Body of pancreas (tissue), 4 donors: Measurements from ENCODE around the gene KIAA1671. TPM values are rescaled to one million over a fixed set of nuclear protein-coding genes. Genes with fewer than 3 reads are reported as not detected.
"Not testable (repeated sequence)": the region's sequence is repeated elsewhere in the genome, so short reads cannot be mapped to it uniquely, and the experiment has no call there.

ENCODE experiments used
- ATAC-seq: fragments of 150-250 bp; one replicate; pipeline ENCODE4 v1.9.1; 2016
- DNase-seq, 4 donors: peaks; one replicate each; pipeline ENCODE4 v3.0.0-alpha.2; 2019
- H3K27ac ChIP-seq, 4 donors: fragments of 200-600 bp; sonication (generic); 1 replicate in 3 of 4; 2 replicates in 1 of 4; pipeline versions ENCODE4 v1.5.1 to v1.6.1; 2016 to 2019; ENCODE audit warnings: mild to moderate bottlenecking in 1 of 4, mixed read lengths in 1 of 4, moderate library complexity in 1 of 4
- H3K27me3 ChIP-seq, 2 donors: fragments of 200-600 bp; sonication (generic); one replicate each; pipeline ENCODE4 v1.6.0; 2016; ENCODE audit warnings: mild to moderate bottlenecking in 1 of 2
- H3K36me3 ChIP-seq, 2 donors: fragments of 200-600 bp; sonication (generic); replicated peaks in 1 of 2; 2 replicates each; pipeline ENCODE4 v1.5.1; 2016; ENCODE audit warnings: low read depth in 2 of 2; ENCODE audit not compliant: insufficient read depth in 1 of 2
- H3K4me1 ChIP-seq: fragments of 200-600 bp; sonication (generic); one replicate; pipeline ENCODE4 v1.6.0; 2016
- H3K4me3 ChIP-seq, 2 donors: fragments of 200-600 bp; sonication (generic); 1 replicate in 1 of 2; 2 replicates in 1 of 2; pipeline ENCODE4 v1.5.1; 2016 to 2019
- H3K9me3 ChIP-seq, 3 donors: fragments of 200-600 bp; sonication (generic); 1 replicate in 2 of 3; 2 replicates in 1 of 3; pipeline ENCODE4 v1.5.1; 2016
- POLR2A ChIP-seq, 3 donors: fragments of 450-650 bp; IDR thresholded peaks; one replicate each; pipeline ENCODE4 v1.6.1; 2016; ENCODE audit warnings: antibody characterized with exemption in 3 of 3, mild to moderate bottlenecking in 2 of 3
- WGBS, 2 donors: methylation state at CpG; one replicate each; pipeline ENCODE4 v1.1.5; 2017; 5-methylcytosine and 5-hydroxymethylcytosine counted together
- intact Hi-C: fragments of 100-400 bp; cut with DNase I; formaldehyde crosslinking; loops from one replicate; pipeline ENCODE4 v1.15.1; 2023
- total RNA-seq, 2 donors: library from RNA; depleted of rRNA; stranded (reverse); fragments of >200 nt; gene quantifications; one replicate each; pipeline ENCODE4 v1.1.0, GENCODE V29; 2016
- TF ChIP-seq, protein P1 (sequence below), 7 experiments: fragments of 450-650 bp in 4 of 7; fragments of 200-600 bp in 3 of 7; sonication (generic) in 3 of 7; IDR thresholded peaks; one replicate each; pipeline ENCODE4 v1.5.1; 2016 to 2019; ENCODE audit warnings: antibody characterized with exemption in 7 of 7

KIAA1671 gene
- total RNA-seq, 2 donors from 2014 or later = 24.9 to 79.8 TPM

DNA sequence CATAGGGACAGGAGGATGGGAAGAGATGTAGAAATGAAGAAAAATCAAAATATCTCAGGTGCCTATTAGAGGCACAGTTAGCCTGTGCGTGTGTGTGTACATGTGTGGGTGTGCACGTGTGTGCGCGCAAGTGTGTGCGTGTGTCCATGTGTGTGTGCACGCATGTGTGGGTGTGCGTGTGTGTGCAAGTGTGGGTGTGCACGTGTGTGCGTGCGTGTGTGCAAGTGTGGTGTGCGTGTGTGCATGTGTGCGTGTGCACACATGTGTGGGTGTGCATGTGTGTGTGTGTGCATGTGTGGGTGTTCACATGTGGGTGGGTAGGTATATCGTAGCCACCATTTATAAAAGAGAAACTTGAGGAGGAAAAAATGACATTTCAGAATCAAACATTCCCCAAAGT lies 276.3 kb downstream of the KIAA1671 start:
- TF ChIP-seq POLR2A (IDR thresholded peaks at IDR 0.05) = no peak
- TF ChIP-seq, protein P1, sequence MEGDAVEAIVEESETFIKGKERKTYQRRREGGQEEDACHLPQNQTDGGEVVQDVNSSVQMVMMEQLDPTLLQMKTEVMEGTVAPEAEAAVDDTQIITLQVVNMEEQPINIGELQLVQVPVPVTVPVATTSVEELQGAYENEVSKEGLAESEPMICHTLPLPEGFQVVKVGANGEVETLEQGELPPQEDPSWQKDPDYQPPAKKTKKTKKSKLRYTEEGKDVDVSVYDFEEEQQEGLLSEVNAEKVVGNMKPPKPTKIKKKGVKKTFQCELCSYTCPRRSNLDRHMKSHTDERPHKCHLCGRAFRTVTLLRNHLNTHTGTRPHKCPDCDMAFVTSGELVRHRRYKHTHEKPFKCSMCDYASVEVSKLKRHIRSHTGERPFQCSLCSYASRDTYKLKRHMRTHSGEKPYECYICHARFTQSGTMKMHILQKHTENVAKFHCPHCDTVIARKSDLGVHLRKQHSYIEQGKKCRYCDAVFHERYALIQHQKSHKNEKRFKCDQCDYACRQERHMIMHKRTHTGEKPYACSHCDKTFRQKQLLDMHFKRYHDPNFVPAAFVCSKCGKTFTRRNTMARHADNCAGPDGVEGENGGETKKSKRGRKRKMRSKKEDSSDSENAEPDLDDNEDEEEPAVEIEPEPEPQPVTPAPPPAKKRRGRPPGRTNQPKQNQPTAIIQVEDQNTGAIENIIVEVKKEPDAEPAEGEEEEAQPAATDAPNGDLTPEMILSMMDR (IDR thresholded peaks at IDR 0.05) = no peak
- Histone ChIP-seq H3K4me1 (no peaks in the 10 kb centered on the region), H3K9me3 (no peaks in the 10 kb centered on the region), H3K27me3 (no peaks in the 10 kb centered on the region), H3K4me3 (no peak overlapping the region), H3K27ac (no peak overlapping the region), H3K36me3 (no peaks in the 10 kb centered on the region)
- no peak for DNase-seq
- ATAC-seq = no peak
- WGBS, 2 donors = 63 to 80% methylated on average over 13 of the region's 13 CpGs
- intact Hi-C loops = no loop called here

GRCh38 chr22:25230760-25231159 lies 278.2 kb downstream of the KIAA1671 start:
- H3K27ac ChIP-seq, H3K4me3 ChIP-seq, H3K27me3 ChIP-seq, H3K4me1 ChIP-seq, DNase-seq, H3K9me3 ChIP-seq, ATAC-seq, H3K36me3 ChIP-seq, intact Hi-C loops: not testable (repeated sequence)
- WGBS, 2 donors = 67 to 86% methylated on average over 2 of the region's 2 CpGs

GRCh38 chr22:25232301-25232700 lies 279.8 kb downstream of the KIAA1671 start:
- DNase-seq (no peak), ATAC-seq (no peak)
- Histone ChIP-seq H3K4me1 (peaks cover 7% of the 10 kb centered on the region), H3K27me3 (no peaks in the 10 kb centered on the region), H3K9me3 (no peaks in the 10 kb centered on the region), H3K36me3 (no peaks in the 10 kb centered on the region), H3K4me3 (no peak overlapping the region), H3K27ac (no peak overlapping the region)
- intact Hi-C loops = no loop called here
- no peak for TF ChIP-seq POLR2A (IDR thresholded peaks at IDR 0.05)
- TF ChIP-seq, protein P1 (IDR thresholded peaks at IDR 0.05) = no peak
- 85 to 86% methylated on average over 5 of the region's 5 CpGs for WGBS, 2 donors

DNA sequence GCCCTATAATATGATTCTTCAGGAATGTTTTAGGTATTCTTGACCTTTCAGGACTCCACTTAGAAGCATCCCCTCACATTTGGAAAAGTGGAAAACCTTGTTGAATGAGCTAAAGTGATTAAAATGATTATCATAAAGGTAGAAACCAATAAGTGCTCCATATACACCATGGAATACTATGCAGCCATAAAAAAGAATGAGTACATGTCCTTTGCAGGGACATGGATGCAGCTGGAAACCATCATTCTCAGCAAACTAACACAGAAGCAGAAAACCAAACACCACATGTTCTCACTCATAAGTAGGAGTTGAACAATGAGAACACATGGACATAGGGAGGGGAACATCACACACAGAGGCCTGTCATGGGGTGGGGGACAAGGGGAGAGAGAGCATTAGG lies 281.2 kb downstream of the KIAA1671 start:
- H3K4me3 ChIP-seq, H3K4me1 ChIP-seq, ATAC-seq, intact Hi-C loops, H3K9me3 ChIP-seq, H3K27ac ChIP-seq, DNase-seq, H3K27me3 ChIP-seq, H3K36me3 ChIP-seq: not testable (repeated sequence)

- intact Hi-C loops = no loop called here
- H3K4me1 ChIP-seq = peaks cover 7% of the 10 kb centered on the region
- H3K27me3 ChIP-seq = no peaks in the 10 kb centered on the region
- no peak overlapping the region for H3K27ac ChIP-seq
- ATAC-seq (peak; percentile 92), DNase-seq (peak; percentile 81 to 87 (median 86))
- TF ChIP-seq, protein P1 (IDR thresholded peaks at IDR 0.05) = peak; percentile 48 to 84 (median 69)
- TF ChIP-seq POLR2A (IDR thresholded peaks at IDR 0.05) = no peak
- H3K36me3 ChIP-seq = no peaks in the 10 kb centered on the region
- H3K4me3 ChIP-seq = no peak overlapping the region
- WGBS, 2 donors = 9 to 27% methylated on average over 11 to 30 of the region's 30 CpGs
- H3K9me3 ChIP-seq = no peaks in the 10 kb centered on the region
Observed at GRCh38 chr22:25235547-25236290, 283.2 kb downstream of the KIAA1671 start.

DNA sequence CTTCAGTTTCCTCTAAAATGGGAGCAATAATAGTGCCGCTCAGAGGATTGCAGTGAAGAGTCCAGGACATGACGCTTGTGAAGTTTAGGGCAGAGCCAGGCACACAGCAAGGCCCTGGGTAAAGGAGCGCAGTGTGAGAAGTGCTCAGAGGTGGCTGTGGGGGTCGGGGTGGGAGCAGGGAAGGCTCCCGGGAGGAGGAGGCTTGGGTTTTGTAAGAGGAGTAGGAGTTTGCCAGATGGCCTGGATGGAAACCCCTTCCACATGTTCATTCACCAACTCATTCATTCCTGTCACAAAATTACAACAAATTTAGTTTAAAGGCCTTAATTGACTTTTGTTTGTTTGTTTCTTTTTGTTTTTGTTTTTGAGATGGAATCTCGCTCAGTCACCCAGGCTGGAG lies 283.9 kb downstream of the KIAA1671 start:
- ATAC-seq = no peak
- WGBS, 2 donors = 82 to 92% methylated on average over 6 of the region's 6 CpGs

More for the DNA sequence above, 283.9 kb downstream of the KIAA1671 start:
- Histone ChIP-seq H3K9me3 (no peaks in the 10 kb centered on the region), H3K4me3 (no peak overlapping the region), H3K36me3 (no peaks in the 10 kb centered on the region), H3K27me3 (no peaks in the 10 kb centered on the region), H3K27ac (no peak overlapping the region), H3K4me1 (peaks cover 7% of the 10 kb centered on the region)
- intact Hi-C loops = no loop called here
- no peak for DNase-seq
- TF ChIP-seq, protein P1 (IDR thresholded peaks at IDR 0.05) = no peak
- no peak for TF ChIP-seq POLR2A (IDR thresholded peaks at IDR 0.05)
